ENCODE results near the gene SMIM32.

Gene SMIM32

GRCh38 chr5:136166909-136167308 is 26.1 kb downstream of the SMIM32 start:
- Histone ChIP-seq H3K4me2 (ENCODE audit: low read depth, low read length) (peak overlapping the region; percentile 36; the same call in 1 of the 2 replicates), H3K36me3 (replicated peaks; ENCODE audit: insufficient read depth, low read length) (peaks cover 3% of the 10 kb centered on the region; the same call in 1 of the 2 replicates), H3K9ac (ENCODE audit: low read length) (no peak overlapping the region; the same call in 1 of the 2 replicates)

DNA sequence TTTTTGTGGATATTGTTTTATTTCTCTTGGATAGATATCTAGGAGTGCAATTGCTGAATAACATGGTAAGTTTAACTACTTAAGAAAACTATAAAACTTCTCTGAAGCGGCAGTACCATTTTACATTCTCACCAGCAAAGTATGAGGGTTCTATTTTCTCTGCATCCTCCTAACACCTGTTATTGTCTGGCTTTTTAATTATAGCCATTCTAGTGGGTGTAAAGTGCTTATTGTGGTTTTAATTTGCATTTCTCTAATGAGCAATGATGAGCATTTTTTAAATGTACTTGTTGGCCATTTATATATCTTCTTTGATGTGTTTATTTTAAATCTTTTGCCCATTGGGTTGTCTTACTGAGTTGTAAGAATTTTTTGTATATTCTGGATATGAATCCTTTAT is 28.7 kb downstream of the SMIM32 start:
- Histone ChIP-seq H3K9me2 (replicated peaks; ENCODE audit: insufficient read depth, low read length) (no peaks in the 10 kb centered on the region), H4K20me1 (ENCODE audit: insufficient read depth, low read length) (no peaks in the 10 kb centered on the region; the same call in 1 of the 2 replicates), H3K79me2 (ENCODE audit: low read length) (peaks cover 50% of the 10 kb centered on the region), H3K36me3 (replicated peaks; ENCODE audit: insufficient read depth, low read length) (0 out of 2 replicates have a peak, but pooled peaks cover 3% of the 10 kb centered on the region), H3K9ac (ENCODE audit: low read length) (no peak overlapping the region), H3K27ac (ENCODE audit: low read length) (peak overlapping the region; percentile 41; the same call in 1 of the 2 replicates), H3K4me2 (ENCODE audit: low read depth, low read length) (peak overlapping the region; percentile 36; the same call in 1 of the 2 replicates), H3K4me3 (ENCODE audit: low read length) (no peak overlapping the region), H3F3A (ENCODE audit: insufficient read depth, low read length) (peaks cover 12% of the 10 kb centered on the region; the same call in 1 of the 2 replicates), H3K9me3 (replicated peaks; ENCODE audit: insufficient read depth, low read length) (no peaks in the 10 kb centered on the region), H3K4me1 (ENCODE audit: low read length) (peaks cover 15% of the 10 kb centered on the region), H2AFZ (ENCODE audit: low read length) (no peak overlapping the region), H3K27me3 (replicated peaks; ENCODE audit: insufficient read depth, low read length) (no peaks in the 10 kb centered on the region)
- TF ChIP-seq EZH2 (optimal IDR thresholded peaks at IDR 0.05; ENCODE audit: low read depth, low read length): no peak
- no peak for TF ChIP-seq EZH2phosphoT487 (IDR thresholded peaks at IDR 0.05; ENCODE audit: low read length)
- TF ChIP-seq, protein P1, sequence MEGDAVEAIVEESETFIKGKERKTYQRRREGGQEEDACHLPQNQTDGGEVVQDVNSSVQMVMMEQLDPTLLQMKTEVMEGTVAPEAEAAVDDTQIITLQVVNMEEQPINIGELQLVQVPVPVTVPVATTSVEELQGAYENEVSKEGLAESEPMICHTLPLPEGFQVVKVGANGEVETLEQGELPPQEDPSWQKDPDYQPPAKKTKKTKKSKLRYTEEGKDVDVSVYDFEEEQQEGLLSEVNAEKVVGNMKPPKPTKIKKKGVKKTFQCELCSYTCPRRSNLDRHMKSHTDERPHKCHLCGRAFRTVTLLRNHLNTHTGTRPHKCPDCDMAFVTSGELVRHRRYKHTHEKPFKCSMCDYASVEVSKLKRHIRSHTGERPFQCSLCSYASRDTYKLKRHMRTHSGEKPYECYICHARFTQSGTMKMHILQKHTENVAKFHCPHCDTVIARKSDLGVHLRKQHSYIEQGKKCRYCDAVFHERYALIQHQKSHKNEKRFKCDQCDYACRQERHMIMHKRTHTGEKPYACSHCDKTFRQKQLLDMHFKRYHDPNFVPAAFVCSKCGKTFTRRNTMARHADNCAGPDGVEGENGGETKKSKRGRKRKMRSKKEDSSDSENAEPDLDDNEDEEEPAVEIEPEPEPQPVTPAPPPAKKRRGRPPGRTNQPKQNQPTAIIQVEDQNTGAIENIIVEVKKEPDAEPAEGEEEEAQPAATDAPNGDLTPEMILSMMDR (IDR thresholded peaks at IDR 0.05; ENCODE audit: low read length): no peak
- DNase-seq: peak; percentile 21

More at GRCh38 chr5:136166909-136167308, 26.1 kb downstream of the SMIM32 start:
- Histone ChIP-seq H3K9me2 (replicated peaks; ENCODE audit: insufficient read depth, low read length) (no peaks in the 10 kb centered on the region), H3K27ac (ENCODE audit: low read length) (peak overlapping the region; percentile 19; the same call in 1 of the 2 replicates), H3K79me2 (ENCODE audit: low read length) (peaks cover 59% of the 10 kb centered on the region), H3K4me3 (ENCODE audit: low read length) (0 out of 2 replicates have a peak overlapping the region, but pooled peaks have one; percentile 5), H3K27me3 (replicated peaks; ENCODE audit: insufficient read depth, low read length) (no peaks in the 10 kb centered on the region), H3F3A (ENCODE audit: insufficient read depth, low read length) (peaks cover 12% of the 10 kb centered on the region; the same call in 1 of the 2 replicates), H3K4me1 (ENCODE audit: low read length) (peaks cover 15% of the 10 kb centered on the region), H4K20me1 (ENCODE audit: insufficient read depth, low read length) (no peaks in the 10 kb centered on the region), H2AFZ (ENCODE audit: low read length) (no peak overlapping the region), H3K9me3 (replicated peaks; ENCODE audit: insufficient read depth, low read length) (no peaks in the 10 kb centered on the region)
- peak; percentile 15 for DNase-seq
- no peak for TF ChIP-seq EZH2 (optimal IDR thresholded peaks at IDR 0.05; ENCODE audit: low read depth, low read length)
- TF ChIP-seq, protein P1 (IDR thresholded peaks at IDR 0.05; ENCODE audit: low read length): no peak
- TF ChIP-seq EZH2phosphoT487 (IDR thresholded peaks at IDR 0.05; ENCODE audit: low read length): no peak

- no peaks in the 10 kb centered on the region for H3K9me3 ChIP-seq (replicated peaks; ENCODE audit: insufficient read depth, low read length)
- H3K9ac ChIP-seq (ENCODE audit: low read length): no peak overlapping the region
- H3K27me3 ChIP-seq (replicated peaks; ENCODE audit: insufficient read depth, low read length): no peaks in the 10 kb centered on the region
- H4K20me1 ChIP-seq (ENCODE audit: insufficient read depth, low read length): peaks cover 3% of the 10 kb centered on the region; the same call in 1 of the 2 replicates
- H2AFZ ChIP-seq (ENCODE audit: low read length): no peak overlapping the region
- no peak overlapping the region for H3K27ac ChIP-seq (ENCODE audit: low read length)
- no peaks in the 10 kb centered on the region for H3K36me3 ChIP-seq (replicated peaks; ENCODE audit: insufficient read depth, low read length)
- DNase-seq: no peak
- H3K4me1 ChIP-seq (ENCODE audit: low read length): peaks cover 12% of the 10 kb centered on the region
- peaks cover 47% of the 10 kb centered on the region for H3K79me2 ChIP-seq (ENCODE audit: low read length)
- no peak overlapping the region for H3K4me2 ChIP-seq (ENCODE audit: low read depth, low read length)
- H3K9me2 ChIP-seq (replicated peaks; ENCODE audit: insufficient read depth, low read length): no peaks in the 10 kb centered on the region
- TF ChIP-seq EZH2 (optimal IDR thresholded peaks at IDR 0.05; ENCODE audit: low read depth, low read length): no peak
- TF ChIP-seq, protein P1 (IDR thresholded peaks at IDR 0.05; ENCODE audit: low read length): no peak
- H3K4me3 ChIP-seq (ENCODE audit: low read length): no peak overlapping the region
- peaks cover 10% of the 10 kb centered on the region; the same call in 1 of the 2 replicates for H3F3A ChIP-seq (ENCODE audit: insufficient read depth, low read length)
Measured at GRCh38 chr5:136162008-136162407, 31.0 kb downstream of the SMIM32 start.
